H9 (cell line): Measurements from ENCODE around the gene ZBED1. TPM values are rescaled to one million over a fixed set of nuclear protein-coding genes. Genes with fewer than 3 reads are reported as not detected.

ENCODE experiments used
- DNase-seq: peaks from one replicate; pipeline ENCODE4 v3.0.0-alpha.2; 2017
- H2AFZ ChIP-seq: one replicate; pipeline ENCODE4 v1.6.1; 2013; ENCODE audit warnings: mild to moderate bottlenecking, low read length, control low read depth, moderate library complexity
- H2AK5ac ChIP-seq: 2 replicates; pipeline ENCODE4 v1.6.1; 2013; ENCODE audit warnings: low read length, control low read depth, mixed read lengths; ENCODE audit not compliant: insufficient read length
- H2BK120ac ChIP-seq: one replicate; pipeline ENCODE4 v1.6.1; 2013; ENCODE audit warnings: low read depth, mild to moderate bottlenecking, low read length, control low read depth, inconsistent platforms; ENCODE audit not compliant: poor library complexity, severe bottlenecking
- H2BK12ac ChIP-seq: 2 replicates; pipeline ENCODE4 v1.6.1; 2013; ENCODE audit warnings: low read length, control low read depth, mixed read lengths, low read depth; ENCODE audit not compliant: insufficient read length
- H2BK15ac ChIP-seq: 2 replicates; pipeline ENCODE4 v1.6.1; 2013; ENCODE audit warnings: low read depth, low read length, control low read depth
- H2BK20ac ChIP-seq: one replicate; pipeline ENCODE4 v1.6.1; 2013; ENCODE audit warnings: low read depth, mild to moderate bottlenecking, low read length, control low read depth, inconsistent platforms; ENCODE audit not compliant: poor library complexity, severe bottlenecking
- H2BK5ac ChIP-seq: 2 replicates; pipeline ENCODE4 v1.6.1; 2013; ENCODE audit warnings: low read length, control low read depth, mixed read lengths; ENCODE audit not compliant: insufficient read length
- H3K14ac ChIP-seq: 2 replicates; pipeline ENCODE4 v1.6.1; 2013; ENCODE audit warnings: low read length, control low read depth; ENCODE audit not compliant: insufficient read depth
- H3K18ac ChIP-seq: 2 replicates; pipeline ENCODE4 v1.6.1; 2013; ENCODE audit warnings: low read depth, mild to moderate bottlenecking, mixed read lengths, low read length, control low read depth; ENCODE audit not compliant: insufficient read length
- H3K23ac ChIP-seq: 2 replicates; pipeline ENCODE4 v1.6.1; 2013; ENCODE audit warnings: low read length, control low read depth, mixed read lengths, low read depth; ENCODE audit not compliant: insufficient read length
- H3K23me2 ChIP-seq: 2 replicates; pipeline ENCODE4 v1.6.1; 2013; ENCODE audit warnings: low read depth, mild to moderate bottlenecking, mixed read lengths, low read length, control low read depth; ENCODE audit not compliant: insufficient read length, poor library complexity, severe bottlenecking
- H3K27ac ChIP-seq: 2 replicates; pipeline ENCODE4 v1.5.1; 2013; ENCODE audit warnings: low read length, control low read depth, mixed read lengths, low read depth; ENCODE audit not compliant: insufficient read length
- H3K27me3 ChIP-seq: 2 replicates; pipeline ENCODE4 v1.6.1; 2013; ENCODE audit warnings: low read length, control low read depth, inconsistent platforms; ENCODE audit not compliant: insufficient read depth
- H3K4ac ChIP-seq: 2 replicates; pipeline ENCODE4 v1.6.1; 2013; ENCODE audit warnings: low read depth, mild to moderate bottlenecking, control low read depth, inconsistent platforms, low read length, moderate library complexity
- H3K4me1 ChIP-seq: 2 replicates; pipeline ENCODE4 v1.6.1; 2013; ENCODE audit warnings: low read length, control low read depth, inconsistent platforms; ENCODE audit not compliant: insufficient read depth
- H3K4me2 ChIP-seq: 2 replicates; pipeline ENCODE4 v1.6.1; 2013; ENCODE audit warnings: low read length, control low read depth, mixed read lengths; ENCODE audit not compliant: insufficient read length, insufficient read depth
- H3K56ac ChIP-seq: 2 replicates; pipeline ENCODE4 v1.6.1; 2013; ENCODE audit warnings: low read depth, mild to moderate bottlenecking, mixed read lengths, low read length, control low read depth; ENCODE audit not compliant: insufficient read length
- H3K79me1 ChIP-seq: 2 replicates; pipeline ENCODE4 v1.6.1; 2013; ENCODE audit warnings: low read depth, mild to moderate bottlenecking, moderate library complexity, low read length, control low read depth, inconsistent platforms; ENCODE audit not compliant: insufficient read depth, poor library complexity, severe bottlenecking
- H3K79me2 ChIP-seq: 2 replicates; pipeline ENCODE4 v1.6.1; 2013; ENCODE audit warnings: low read length, control low read depth, inconsistent platforms; ENCODE audit not compliant: insufficient read depth
- H3K9ac ChIP-seq: 2 replicates; pipeline ENCODE4 v1.6.1; 2013; ENCODE audit warnings: low read length, control low read depth, mixed read lengths; ENCODE audit not compliant: insufficient read length; ENCODE audit errors: extremely low read depth
- H3K9me3 ChIP-seq: one replicate; pipeline ENCODE4 v1.6.1; 2013; ENCODE audit warnings: low read depth, low read length, inconsistent platforms; ENCODE audit not compliant: control insufficient read depth
- H3T11ph ChIP-seq: one replicate; pipeline ENCODE4 v1.6.1; 2013; ENCODE audit warnings: mild to moderate bottlenecking, low read length, control low read depth, inconsistent platforms
- H4K20me1 ChIP-seq: one replicate; pipeline ENCODE4 v1.6.1; 2013; ENCODE audit not compliant: control insufficient read depth, insufficient read length, insufficient read depth
- H4K5ac ChIP-seq: 2 replicates; pipeline ENCODE4 v1.6.1; 2013; ENCODE audit warnings: low read depth, mild to moderate bottlenecking, mixed read lengths, low read length, control low read depth; ENCODE audit not compliant: insufficient read length
- H4K8ac ChIP-seq: replicated peaks from 2 replicates; pipeline ENCODE4 v1.6.1; 2013; ENCODE audit warnings: low read length, control low read depth, mixed read lengths, low read depth; ENCODE audit not compliant: insufficient read length
- H4K91ac ChIP-seq: 2 replicates; pipeline ENCODE4 v1.6.1; 2013; ENCODE audit warnings: low read depth, mild to moderate bottlenecking, moderate library complexity, mixed read lengths, low read length, control low read depth; ENCODE audit not compliant: insufficient read length
- H3K27ac Mint-ChIP-seq, 3 experiments: 2 replicates in 2 of 3; 3 replicates in 1 of 3; pipeline ENCODE4 v1.8.0; 2020 to 2021; ENCODE audit warnings: mixed read lengths in 3 of 3, mild to moderate bottlenecking in 1 of 3, moderate library complexity in 1 of 3
- H3K27me3 Mint-ChIP-seq: 2 replicates; pipeline ENCODE4 v1.8.0; 2021; ENCODE audit warnings: low read depth, mild to moderate bottlenecking, moderate library complexity, mixed read lengths
- H3K36me3 Mint-ChIP-seq, 3 experiments: 2 replicates in 2 of 3; 3 replicates in 1 of 3; pipeline ENCODE4 v1.8.0; 2020 to 2021; ENCODE audit warnings: low read depth in 3 of 3, mixed read lengths in 3 of 3; ENCODE audit not compliant: insufficient read depth in 1 of 3
- H3K4me1 Mint-ChIP-seq, 2 experiments: 2 replicates each; pipeline ENCODE4 v1.8.0; 2020; ENCODE audit warnings: mixed read lengths in 2 of 2
- H3K4me3 Mint-ChIP-seq, 2 experiments: 2 replicates in 1 of 2; 3 replicates in 1 of 2; pipeline ENCODE4 v1.8.0; 2020 to 2021; ENCODE audit warnings: mild to moderate bottlenecking in 2 of 2, mixed read lengths in 2 of 2, moderate library complexity in 1 of 2
- H3K9me3 Mint-ChIP-seq, 2 experiments: 2 replicates in 1 of 2; 3 replicates in 1 of 2; pipeline ENCODE4 v1.8.0; 2020; ENCODE audit warnings: mild to moderate bottlenecking in 2 of 2, mixed read lengths in 2 of 2, moderate library complexity in 1 of 2
- WGBS: extraction: QIAGEN DNeasy Blood & Tissue Kit; methylation state at CpG from one replicate; pipeline ENCODE4 v1.1.7; 2013; ENCODE audit warnings: missing lambda C conversion rate, low lambda C conversion rate, mixed read lengths; ENCODE audit not compliant: insufficient read length; ENCODE audit errors: extremely low coverage; 5-methylcytosine and 5-hydroxymethylcytosine counted together
- total RNA-seq: library from RNA; stranded (reverse); gene quantifications from 2 replicates; pipeline ENCODE4 v1.2.1, GENCODE V29; 2021
- TF ChIP-seq, protein P1 (sequence below): fragments of 200-600 bp; sonication (generic); conservative IDR thresholded peaks from 3 replicates; pipeline ENCODE4 v1.8.0; 2021; ENCODE audit warnings: antibody characterized with exemption, mild to moderate bottlenecking

Gene ZBED1
- total RNA-seq, 1 experiment from 2014 or later, result 61.1 TPM

DNA sequence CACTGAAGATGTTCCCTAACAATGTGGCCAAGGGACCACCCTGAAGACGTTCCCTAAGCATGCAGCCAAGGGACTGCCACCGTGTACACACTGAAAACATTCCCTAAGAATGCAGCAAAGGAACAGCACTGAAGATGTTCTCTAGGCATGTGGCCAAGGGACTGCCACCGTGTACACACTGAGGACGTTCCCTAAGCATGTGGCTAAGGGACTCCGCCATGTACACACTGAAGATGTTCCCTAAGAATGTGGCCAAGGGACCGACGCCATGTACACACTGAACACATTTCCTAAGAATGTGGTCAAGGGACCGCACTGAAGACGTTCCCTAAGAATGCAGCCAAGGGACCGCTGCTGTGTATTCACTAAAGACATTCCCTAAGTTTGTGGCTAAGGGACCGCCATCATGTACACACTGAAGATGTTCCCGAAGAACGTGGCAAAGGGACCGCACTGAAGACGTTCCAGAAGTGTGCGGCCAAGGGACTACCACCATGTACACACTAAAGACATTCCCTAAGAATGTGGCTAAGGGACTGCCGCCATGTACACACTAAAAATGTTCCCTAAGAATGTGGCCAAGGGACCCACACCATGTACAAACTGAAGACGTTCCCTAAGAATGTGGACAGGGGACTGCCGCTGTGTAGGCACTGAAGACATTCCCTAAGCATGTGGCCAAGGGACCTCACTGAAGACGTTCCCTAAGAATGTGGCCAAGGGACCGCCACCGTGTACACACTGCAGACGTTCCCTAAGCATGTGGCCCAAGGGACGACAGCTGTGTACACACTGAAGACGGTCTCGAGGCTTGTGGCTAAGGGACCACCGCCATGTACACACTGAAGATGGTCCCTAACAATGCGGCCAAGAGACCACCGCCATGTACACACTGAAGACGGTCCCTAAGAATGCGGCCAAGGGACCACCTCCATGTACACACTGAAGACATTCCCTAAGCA is 54.8 kb downstream of the ZBED1 start:
- no peaks in the 10 kb centered on the region for H3K4me1 ChIP-seq
- no peaks in the 10 kb centered on the region for H3K27me3 ChIP-seq
- Mint-ChIP-seq H3K4me3 (no peak overlapping the region), H3K36me3 (peaks cover 30 to 45% (median 31%) of the 10 kb centered on the region in 3 experiments), H3K27me3 (no peaks in the 10 kb centered on the region), H3K4me1 (peaks cover 12 to 18% of the 10 kb centered on the region in 2 experiments), H3K9me3 (peaks cover 18 to 23% of the 10 kb centered on the region in 2 experiments), H3K27ac (peak overlapping the region in 1 of 3 experiments; percentile 39; a peak in 2 of 7 replicates)
- no peaks in the 10 kb centered on the region for H3K9me3 ChIP-seq
- no peak overlapping the region for H2BK5ac ChIP-seq
- H3K14ac ChIP-seq, result no peak overlapping the region
- H3K79me1 ChIP-seq, result peaks cover 3% of the 10 kb centered on the region
- H4K20me1 ChIP-seq, result no peaks in the 10 kb centered on the region
- H2BK20ac ChIP-seq, result no peak overlapping the region
- no peak overlapping the region for H4K8ac ChIP-seq
- no peak overlapping the region for H4K91ac ChIP-seq
- no peak overlapping the region for H2BK15ac ChIP-seq
- H3K27ac ChIP-seq, result no peak overlapping the region
- H2AFZ ChIP-seq, result no peak overlapping the region
- no peak overlapping the region for H2BK120ac ChIP-seq
- H2BK12ac ChIP-seq, result no peak overlapping the region
- H3K4ac ChIP-seq, result no peak overlapping the region
- H3T11ph ChIP-seq, result no peak overlapping the region
- H3K4me2 ChIP-seq, result no peak overlapping the region
- no peak overlapping the region for H3K56ac ChIP-seq
- no peak overlapping the region for H3K18ac ChIP-seq
- H3K23ac ChIP-seq, result no peak overlapping the region
- H3K23me2 ChIP-seq, result no peaks in the 10 kb centered on the region
- no peak overlapping the region for H4K5ac ChIP-seq
- no peak for DNase-seq
- WGBS, result no CpG with 5 or more reads among the region's 31 CpGs
- no peaks in the 10 kb centered on the region; the same call in 1 of the 2 replicates for H3K79me2 ChIP-seq
- no peak overlapping the region for H2AK5ac ChIP-seq
- TF ChIP-seq, protein P1, sequence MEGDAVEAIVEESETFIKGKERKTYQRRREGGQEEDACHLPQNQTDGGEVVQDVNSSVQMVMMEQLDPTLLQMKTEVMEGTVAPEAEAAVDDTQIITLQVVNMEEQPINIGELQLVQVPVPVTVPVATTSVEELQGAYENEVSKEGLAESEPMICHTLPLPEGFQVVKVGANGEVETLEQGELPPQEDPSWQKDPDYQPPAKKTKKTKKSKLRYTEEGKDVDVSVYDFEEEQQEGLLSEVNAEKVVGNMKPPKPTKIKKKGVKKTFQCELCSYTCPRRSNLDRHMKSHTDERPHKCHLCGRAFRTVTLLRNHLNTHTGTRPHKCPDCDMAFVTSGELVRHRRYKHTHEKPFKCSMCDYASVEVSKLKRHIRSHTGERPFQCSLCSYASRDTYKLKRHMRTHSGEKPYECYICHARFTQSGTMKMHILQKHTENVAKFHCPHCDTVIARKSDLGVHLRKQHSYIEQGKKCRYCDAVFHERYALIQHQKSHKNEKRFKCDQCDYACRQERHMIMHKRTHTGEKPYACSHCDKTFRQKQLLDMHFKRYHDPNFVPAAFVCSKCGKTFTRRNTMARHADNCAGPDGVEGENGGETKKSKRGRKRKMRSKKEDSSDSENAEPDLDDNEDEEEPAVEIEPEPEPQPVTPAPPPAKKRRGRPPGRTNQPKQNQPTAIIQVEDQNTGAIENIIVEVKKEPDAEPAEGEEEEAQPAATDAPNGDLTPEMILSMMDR, result no peak
- no peak overlapping the region for H3K9ac ChIP-seq
